Neural progenitor cell (in vitro differentiated cells): ENCODE results near the gene C19orf25. TPM values are rescaled to one million over a fixed set of nuclear protein-coding genes. Genes with fewer than 3 reads are reported as not detected.
A peak's percentile ranks its signal among the peaks of the same experiment; 100 is the strongest.

Experiments
- DNase-seq: peaks from one replicate; pipeline ENCODE4 v3.0.0-alpha.2; 2016; ENCODE audit warnings: low spot score
- H2AFZ ChIP-seq: fragments of 200-600 bp; sonication (generic); replicated peaks from 2 replicates; pipeline ENCODE4 v1.6.1; 2016; ENCODE audit warnings: antibody characterized with exemption
- H3F3A ChIP-seq: fragments of 200-600 bp; sonication (generic); 2 replicates; pipeline ENCODE4 v1.6.1; 2016; ENCODE audit warnings: antibody characterized with exemption, low read depth
- H3K27ac ChIP-seq: fragments of 200-600 bp; sonication (generic); 2 replicates; pipeline ENCODE4 v1.5.1; 2016; ENCODE audit warnings: mild to moderate bottlenecking
- H3K27me3 ChIP-seq: fragments of 200-600 bp; sonication (generic); 2 replicates; pipeline ENCODE4 v1.6.1; 2016; ENCODE audit warnings: mild to moderate bottlenecking, moderate library complexity
- H3K36me3 ChIP-seq: fragments of 200-600 bp; sonication (generic); 2 replicates; pipeline ENCODE4 v1.5.1; 2016
- H3K4me1 ChIP-seq: fragments of 200-600 bp; sonication (generic); 2 replicates; pipeline ENCODE4 v1.6.1; 2016; ENCODE audit warnings: mixed run types
- H3K4me2 ChIP-seq: fragments of 200-600 bp; sonication (generic); 2 replicates; pipeline ENCODE4 v1.6.1; 2016
- H3K4me3 ChIP-seq: fragments of 200-600 bp; sonication (generic); 2 replicates; pipeline ENCODE4 v1.5.1; 2016
- H3K79me2 ChIP-seq: fragments of 200-600 bp; sonication (generic); 2 replicates; pipeline ENCODE4 v1.6.1; 2016; ENCODE audit warnings: low read depth
- H3K9ac ChIP-seq: fragments of 200-600 bp; sonication (generic); 2 replicates; pipeline ENCODE4 v1.6.1; 2016
- H3K9me3 ChIP-seq: fragments of 200-600 bp; sonication (generic); 2 replicates; pipeline ENCODE4 v1.5.1; 2016; ENCODE audit warnings: low read depth
- H4K20me1 ChIP-seq: fragments of 200-600 bp; sonication (generic); 2 replicates; pipeline ENCODE4 v1.6.1; 2016; ENCODE audit warnings: low read depth
- H3K27ac Mint-ChIP-seq: 3 replicates; pipeline ENCODE4 v1.8.0; 2021; ENCODE audit warnings: mixed read lengths
- H3K27me3 Mint-ChIP-seq: 2 replicates; pipeline ENCODE4 v1.8.0; 2022; ENCODE audit warnings: low read depth, mild to moderate bottlenecking, inconsistent platforms, moderate library complexity, mixed read lengths; ENCODE audit not compliant: insufficient read depth
- H3K36me3 Mint-ChIP-seq: 3 replicates; pipeline ENCODE4 v1.8.0; 2021; ENCODE audit warnings: mixed read lengths
- H3K4me1 Mint-ChIP-seq: 3 replicates; pipeline ENCODE4 v1.8.0; 2021; ENCODE audit warnings: mixed read lengths
- H3K4me3 Mint-ChIP-seq: 3 replicates; pipeline ENCODE4 v1.8.0; 2021; ENCODE audit warnings: mild to moderate bottlenecking, moderate library complexity, mixed read lengths
- H3K9me3 Mint-ChIP-seq: 3 replicates; pipeline ENCODE4 v1.8.0; 2020; ENCODE audit warnings: mixed read lengths
- CTCF ChIP-seq: fragments of 200-600 bp; sonication (generic); IDR thresholded peaks from 2 replicates; pipeline ENCODE4 v1.5.1; 2017; ENCODE audit warnings: antibody characterized with exemption, mild to moderate bottlenecking
- EZH2 ChIP-seq: fragments of 200-600 bp; sonication (generic); IDR thresholded peaks from 2 replicates; pipeline ENCODE4 v1.6.1; 2017; ENCODE audit warnings: antibody characterized with exemption, mild to moderate bottlenecking, moderate library complexity
- EZH2phosphoT487 ChIP-seq: fragments of 200-600 bp; sonication (generic); IDR thresholded peaks from 2 replicates; pipeline ENCODE4 v1.6.1; 2017; ENCODE audit warnings: antibody characterized with exemption
- total RNA-seq: library from RNA; depleted of rRNA; stranded (reverse); fragments of >200 nt; gene quantifications from 2 replicates; pipeline ENCODE4 v1.2.3, GENCODE V29; 2015; ENCODE audit warnings: low replicate concordance

Gene C19orf25
- total RNA-seq, 1 donor from 2014 or later: 14.4 TPM

GRCh38 chr19:1474011-1474764 is 4.8 kb downstream of the C19orf25 start:
- Histone ChIP-seq H3K9ac (no peak overlapping the region), H3K27me3 (peaks cover 51% of the 10 kb centered on the region), H3K4me2 (no peak overlapping the region), H3K79me2 (peaks cover 29% of the 10 kb centered on the region), H3K4me1 (peaks cover 34% of the 10 kb centered on the region), H3K4me3 (no peak overlapping the region), H4K20me1 (peaks cover 94% of the 10 kb centered on the region), H3K36me3 (no peaks in the 10 kb centered on the region), H3F3A (peaks cover 24% of the 10 kb centered on the region), H3K9me3 (no peaks in the 10 kb centered on the region), H3K27ac (no peak overlapping the region), H2AFZ (no peak overlapping the region)
- TF ChIP-seq CTCF (no peak), EZH2 (no peak), EZH2phosphoT487 (no peak)
- peaks cover 2% of the 10 kb centered on the region for H3K36me3 Mint-ChIP-seq
- H3K9me3 Mint-ChIP-seq: no peaks in the 10 kb centered on the region
- peaks cover 16% of the 10 kb centered on the region for H3K27me3 Mint-ChIP-seq
- DNase-seq: no peak
- H3K27ac Mint-ChIP-seq: no peak overlapping the region
- no peak overlapping the region for H3K4me3 Mint-ChIP-seq
- H3K4me1 Mint-ChIP-seq: peaks cover 8% of the 10 kb centered on the region

- H3K4me3 Mint-ChIP-seq: peak overlapping the region; percentile 46
- peaks cover 22% of the 10 kb centered on the region for H3K79me2 ChIP-seq
- H3K4me1 ChIP-seq: peaks cover 32% of the 10 kb centered on the region
- no peaks in the 10 kb centered on the region for H3K9me3 Mint-ChIP-seq
- peaks cover 6% of the 10 kb centered on the region for H3K4me1 Mint-ChIP-seq
- no peaks in the 10 kb centered on the region for H3K36me3 ChIP-seq
- H4K20me1 ChIP-seq: peaks cover 95% of the 10 kb centered on the region
- TF ChIP-seq EZH2phosphoT487: no peak
- no peak for TF ChIP-seq CTCF
- TF ChIP-seq EZH2: no peak
- peak overlapping the region; percentile 59 for H3K27ac Mint-ChIP-seq
- peaks cover 60% of the 10 kb centered on the region for H3K27me3 ChIP-seq
- peaks cover 21% of the 10 kb centered on the region for H3K27me3 Mint-ChIP-seq
- H3K4me3 ChIP-seq: no peak overlapping the region
- no peaks in the 10 kb centered on the region for H3K9me3 ChIP-seq
- no peak overlapping the region for H2AFZ ChIP-seq
- H3K36me3 Mint-ChIP-seq: peaks cover 2% of the 10 kb centered on the region
- H3K27ac ChIP-seq: no peak overlapping the region
- H3F3A ChIP-seq: peaks cover 30% of the 10 kb centered on the region
- H3K4me2 ChIP-seq: no peak overlapping the region
- DNase-seq: no peak
- no peak overlapping the region for H3K9ac ChIP-seq
Observed at GRCh38 chr19:1473085-1473851, 5.7 kb downstream of the C19orf25 start.

- Mint-ChIP-seq H3K9me3 (no peaks in the 10 kb centered on the region), H3K36me3 (peaks cover 2% of the 10 kb centered on the region), H3K4me1 (peaks cover 6% of the 10 kb centered on the region), H3K27ac (no peak overlapping the region), H3K27me3 (peaks cover 22% of the 10 kb centered on the region), H3K4me3 (peak overlapping the region; percentile 48)
- H3K9me3 ChIP-seq: no peaks in the 10 kb centered on the region
- H3F3A ChIP-seq: peaks cover 38% of the 10 kb centered on the region
- H3K79me2 ChIP-seq: peaks cover 14% of the 10 kb centered on the region
- H4K20me1 ChIP-seq: peaks cover 95% of the 10 kb centered on the region
- no peak for DNase-seq
- no peak overlapping the region for H3K9ac ChIP-seq
- peaks cover 34% of the 10 kb centered on the region for H3K4me1 ChIP-seq
- TF ChIP-seq EZH2 (no peak), EZH2phosphoT487 (no peak), CTCF (no peak)
- H2AFZ ChIP-seq: no peak overlapping the region
- no peak overlapping the region for H3K4me3 ChIP-seq
- H3K27ac ChIP-seq: no peak overlapping the region
- H3K27me3 ChIP-seq: peaks cover 68% of the 10 kb centered on the region
- H3K4me2 ChIP-seq: no peak overlapping the region
- H3K36me3 ChIP-seq: no peaks in the 10 kb centered on the region
Observed at GRCh38 chr19:1472231-1473084, 6.6 kb downstream of the C19orf25 start.
